SU-DHL-6 (cell line): ENCODE measurements around the gene NANOS2.

Experiments
- H2AFZ ChIP-seq: fragments of 200-600 bp; sonication (generic); 2 replicates; pipeline ENCODE4 v1.6.1; 2014; ENCODE audit warnings: low read depth, mild to moderate bottlenecking, moderate library complexity, mixed read lengths, antibody characterized with exemption, low read length; ENCODE audit not compliant: severe bottlenecking
- H3F3A ChIP-seq: fragments of 200-600 bp; shearing (Covaris generic); 2 replicates; pipeline ENCODE4 v1.6.0; 2016; ENCODE audit warnings: antibody characterized with exemption, mild to moderate bottlenecking; ENCODE audit not compliant: insufficient read depth
- H3K27ac ChIP-seq: fragments of 200-600 bp; sonication (generic); 2 replicates; pipeline ENCODE4 v1.5.1; 2016; ENCODE audit warnings: low read depth, mild to moderate bottlenecking, low read length, moderate library complexity, mixed read lengths
- H3K27me3 ChIP-seq: fragments of 200-600 bp; sonication (generic), shearing (Covaris generic); 2 replicates; pipeline ENCODE4 v1.6.0; 2014; ENCODE audit warnings: mild to moderate bottlenecking, low read length
- H3K36me3 ChIP-seq: fragments of 200-600 bp; sonication (generic); 2 replicates; pipeline ENCODE4 v1.6.1; 2014; ENCODE audit warnings: mild to moderate bottlenecking, low read length, mixed read lengths
- H3K4me2 ChIP-seq: fragments of 300-600, 200-600 bp; shearing (Covaris generic), sonication (generic); 2 replicates; pipeline ENCODE4 v1.6.0; 2014; ENCODE audit warnings: low read length, low read depth, mild to moderate bottlenecking; ENCODE audit not compliant: poor library complexity, severe bottlenecking
- H3K4me3 ChIP-seq: fragments of 200-600 bp; sonication (generic); 2 replicates; pipeline ENCODE4 v1.5.1; 2014; ENCODE audit warnings: antibody characterized with exemption, low read length, mild to moderate bottlenecking, mixed read lengths; ENCODE audit not compliant: insufficient read depth, poor library complexity, severe bottlenecking
- H3K79me2 ChIP-seq: fragments of 200-600 bp; sonication (generic); 2 replicates; pipeline ENCODE4 v1.6.1; 2014; ENCODE audit warnings: mild to moderate bottlenecking, low read length, moderate library complexity; ENCODE audit not compliant: insufficient read depth
- H3K9ac ChIP-seq: fragments of 200-600 bp; sonication (generic); 2 replicates; pipeline ENCODE4 v1.7.0; 2014; ENCODE audit warnings: mild to moderate bottlenecking, low read length
- H3K9me2 ChIP-seq: fragments of 200-600 bp; sonication (generic); replicated peaks from 2 replicates; pipeline ENCODE4 v1.6.1; 2014; ENCODE audit warnings: low read length; ENCODE audit not compliant: insufficient read depth
- H3K9me3 ChIP-seq: fragments of 200-600 bp; sonication (generic); 2 replicates; pipeline ENCODE4 v1.6.1; 2014; ENCODE audit warnings: low read length, mixed read lengths; ENCODE audit not compliant: insufficient read depth
- H4K20me1 ChIP-seq: fragments of 200-600 bp; sonication (generic); 2 replicates; pipeline ENCODE4 v1.6.1; 2014; ENCODE audit warnings: low read depth, mild to moderate bottlenecking, antibody characterized with exemption, low read length, moderate library complexity, mixed read lengths
- EZH2phosphoT487 ChIP-seq: fragments of 200-600 bp; sonication (generic), shearing (Covaris generic); conservative IDR thresholded peaks from 2 replicates; pipeline ENCODE4 v1.6.1; 2018; ENCODE audit warnings: mild to moderate bottlenecking, antibody characterized with exemption, low read length, moderate library complexity, mixed read lengths
- TF ChIP-seq, protein P1 (sequence below): fragments of 200-600 bp; sonication (generic); IDR thresholded peaks from one replicate; pipeline ENCODE4 v1.5.1; 2017; ENCODE audit warnings: antibody characterized with exemption, mild to moderate bottlenecking, low read length, moderate library complexity; ENCODE audit not compliant: insufficient read depth, poor library complexity, severe bottlenecking

The NANOS2 gene

DNA sequence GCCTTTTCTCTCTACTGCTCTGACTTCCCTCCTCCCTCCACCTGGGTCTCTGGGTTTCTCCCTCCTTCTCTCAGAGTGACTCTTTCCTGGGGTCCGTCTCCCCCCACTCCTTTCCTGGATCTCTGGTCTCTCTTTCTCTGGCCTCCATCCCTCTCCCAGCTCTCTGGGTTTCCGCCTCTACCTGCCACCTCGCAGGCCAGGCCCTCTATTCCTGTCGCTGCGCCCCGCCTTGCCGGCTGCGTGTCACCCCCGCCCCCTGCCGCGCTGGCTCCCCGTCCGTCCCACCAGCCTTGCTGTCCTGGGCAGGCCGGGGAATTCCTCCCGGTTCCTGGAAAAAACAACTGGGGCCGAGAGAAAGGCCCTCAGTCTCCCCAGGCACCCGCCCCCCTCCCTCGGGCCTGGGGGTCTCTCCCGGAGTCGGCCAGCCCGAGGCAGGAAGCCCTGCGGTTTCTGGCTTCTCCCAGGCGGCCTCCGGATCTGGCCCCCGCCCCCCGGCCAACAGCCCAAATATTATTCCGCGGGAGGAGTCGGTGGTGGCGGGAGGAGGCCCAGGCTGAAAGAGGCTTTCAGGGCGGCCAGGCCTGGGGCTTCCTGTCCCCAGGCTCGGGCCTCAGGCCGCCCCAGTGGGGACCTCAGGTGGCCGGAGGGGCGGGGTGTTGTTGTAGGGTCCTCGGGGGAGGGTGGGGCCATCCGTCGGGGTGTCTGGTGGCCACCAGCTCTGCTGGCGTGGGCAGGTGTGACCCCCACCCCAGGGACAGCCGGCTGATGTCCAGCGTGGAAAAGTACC lies 38.0 kb downstream of the NANOS2 start:
- TF ChIP-seq EZH2phosphoT487, result no peak
- TF ChIP-seq, protein P1, sequence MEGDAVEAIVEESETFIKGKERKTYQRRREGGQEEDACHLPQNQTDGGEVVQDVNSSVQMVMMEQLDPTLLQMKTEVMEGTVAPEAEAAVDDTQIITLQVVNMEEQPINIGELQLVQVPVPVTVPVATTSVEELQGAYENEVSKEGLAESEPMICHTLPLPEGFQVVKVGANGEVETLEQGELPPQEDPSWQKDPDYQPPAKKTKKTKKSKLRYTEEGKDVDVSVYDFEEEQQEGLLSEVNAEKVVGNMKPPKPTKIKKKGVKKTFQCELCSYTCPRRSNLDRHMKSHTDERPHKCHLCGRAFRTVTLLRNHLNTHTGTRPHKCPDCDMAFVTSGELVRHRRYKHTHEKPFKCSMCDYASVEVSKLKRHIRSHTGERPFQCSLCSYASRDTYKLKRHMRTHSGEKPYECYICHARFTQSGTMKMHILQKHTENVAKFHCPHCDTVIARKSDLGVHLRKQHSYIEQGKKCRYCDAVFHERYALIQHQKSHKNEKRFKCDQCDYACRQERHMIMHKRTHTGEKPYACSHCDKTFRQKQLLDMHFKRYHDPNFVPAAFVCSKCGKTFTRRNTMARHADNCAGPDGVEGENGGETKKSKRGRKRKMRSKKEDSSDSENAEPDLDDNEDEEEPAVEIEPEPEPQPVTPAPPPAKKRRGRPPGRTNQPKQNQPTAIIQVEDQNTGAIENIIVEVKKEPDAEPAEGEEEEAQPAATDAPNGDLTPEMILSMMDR, result no peak
- Histone ChIP-seq H3K27ac (no peak overlapping the region), H2AFZ (no peak overlapping the region), H3K27me3 (no peaks in the 10 kb centered on the region), H3K9me3 (no peaks in the 10 kb centered on the region), H3K36me3 (no peaks in the 10 kb centered on the region), H4K20me1 (no peaks in the 10 kb centered on the region), H3F3A (no peaks in the 10 kb centered on the region), H3K79me2 (no peaks in the 10 kb centered on the region), H3K9ac (no peak overlapping the region), H3K4me2 (no peak overlapping the region), H3K9me2 (no peaks in the 10 kb centered on the region), H3K4me3 (no peak overlapping the region)

DNA sequence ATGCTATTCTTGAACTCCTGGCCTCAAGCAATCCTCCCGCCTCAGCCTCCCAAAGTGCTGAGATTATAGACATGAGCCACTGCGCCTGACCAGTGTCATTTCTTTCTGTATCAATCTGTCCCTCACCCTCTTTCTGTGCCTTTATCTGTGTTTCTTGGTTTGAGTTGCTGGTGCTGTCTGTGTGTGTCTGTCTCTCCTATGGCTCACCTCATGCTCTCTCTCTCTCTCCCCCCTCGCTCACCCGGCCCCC lies 38.5 kb downstream of the NANOS2 start:
- Histone ChIP-seq H3K9me3 (no peaks in the 10 kb centered on the region), H2AFZ (no peak overlapping the region), H4K20me1 (no peaks in the 10 kb centered on the region), H3K36me3 (no peaks in the 10 kb centered on the region), H3K79me2 (no peaks in the 10 kb centered on the region), H3K4me2 (no peak overlapping the region), H3F3A (no peaks in the 10 kb centered on the region), H3K4me3 (no peak overlapping the region), H3K27ac (no peak overlapping the region), H3K9me2 (no peaks in the 10 kb centered on the region), H3K9ac (no peak overlapping the region), H3K27me3 (no peaks in the 10 kb centered on the region)
- no peak for TF ChIP-seq EZH2phosphoT487
- TF ChIP-seq, protein P1, result no peak

DNA sequence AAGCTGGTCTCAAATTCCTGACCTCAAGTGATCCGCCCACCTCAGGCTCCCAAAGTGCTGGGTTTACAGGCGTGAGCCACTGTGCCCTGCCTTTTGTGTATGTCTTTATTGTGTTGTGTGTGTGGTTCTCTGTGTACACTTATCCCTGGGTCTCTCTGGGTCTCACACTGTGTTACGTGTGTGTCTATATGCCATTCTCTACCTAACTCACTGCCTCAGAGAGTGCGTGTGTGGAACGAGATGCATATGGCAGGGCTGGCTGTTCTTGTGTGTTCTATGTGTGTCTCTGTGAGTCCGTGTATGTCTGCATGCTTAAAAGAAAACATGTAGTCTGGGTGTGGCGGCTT lies 40.0 kb downstream of the NANOS2 start:
- TF ChIP-seq, protein P1, result no peak
- TF ChIP-seq EZH2phosphoT487, result no peak
- H3K79me2 ChIP-seq, result no peaks in the 10 kb centered on the region
- H3K27ac ChIP-seq, result no peak overlapping the region
- H3F3A ChIP-seq, result no peaks in the 10 kb centered on the region
- no peak overlapping the region for H2AFZ ChIP-seq
- H3K9ac ChIP-seq, result no peak overlapping the region
- H4K20me1 ChIP-seq, result no peaks in the 10 kb centered on the region
- H3K4me2 ChIP-seq, result no peak overlapping the region
- no peaks in the 10 kb centered on the region for H3K9me2 ChIP-seq
- no peak overlapping the region for H3K4me3 ChIP-seq
- H3K27me3 ChIP-seq, result no peaks in the 10 kb centered on the region
- no peaks in the 10 kb centered on the region for H3K36me3 ChIP-seq
- no peaks in the 10 kb centered on the region for H3K9me3 ChIP-seq
